ENCODE measurements around the gene TGFB1I1.
"Not testable (repeated sequence)": the region's sequence is repeated elsewhere in the genome, so short reads cannot be mapped to it uniquely, and the experiment has no call there.

Gene TGFB1I1

GRCh38 chr16:31471875-31472708 lies at the start of gene TGFB1I1:
TGFB1I1 (plus strand) TSS chr16:31472152; CDS start chr16:31472189, 37 bp downstream.
- peak; percentile 93 for DNase-seq

- DNase-seq: no peak
These were observed 48.7 kb upstream of the TGFB1I1 start for GRCh38 chr16:31423241-31423640.

- DNase-seq: no peak
These were observed 48.2 kb upstream of the TGFB1I1 start for GRCh38 chr16:31423801-31424200.

GRCh38 chr16:31427441-31428278 lies 44.3 kb upstream of the TGFB1I1 start:
- peak; percentile 72 for DNase-seq

GRCh38 chr16:31428279-31428597 lies 43.7 kb upstream of the TGFB1I1 start, which contains the start of gene COX6A2:
COX6A2 (minus strand) TSS chr16:31428360; CDS start chr16:31428325, 35 bp downstream.
- peak; percentile 29 for DNase-seq

- DNase-seq: no peak
These were observed 43.2 kb upstream of the TGFB1I1 start for GRCh38 chr16:31428638-31429247.

- no peak for DNase-seq
These were observed 42.6 kb upstream of the TGFB1I1 start for GRCh38 chr16:31429314-31429713.

GRCh38 chr16:31429796-31430195 lies 42.2 kb upstream of the TGFB1I1 start:
- DNase-seq: no peak

GRCh38 chr16:31430380-31431052 lies 41.4 kb upstream of the TGFB1I1 start:
- no peak for DNase-seq

- DNase-seq: no peak
These were observed 36.4 kb upstream of the TGFB1I1 start for GRCh38 chr16:31435341-31436220.

- no peak for DNase-seq
These were observed 35.5 kb upstream of the TGFB1I1 start for GRCh38 chr16:31436221-31437045.

- DNase-seq: no peak
These were observed 33.5 kb upstream of the TGFB1I1 start for GRCh38 chr16:31438414-31438813.

GRCh38 chr16:31439023-31439422 lies 32.9 kb upstream of the TGFB1I1 start:
- not testable (repeated sequence) for DNase-seq

- no peak for DNase-seq
These were observed 32.4 kb upstream of the TGFB1I1 start for GRCh38 chr16:31439519-31439918.

- DNase-seq: no peak
These were observed 31.3 kb upstream of the TGFB1I1 start for GRCh38 chr16:31440516-31441184.

- no peak for DNase-seq
These were observed 30.0 kb upstream of the TGFB1I1 start for GRCh38 chr16:31441956-31442355.

- not testable (repeated sequence) for DNase-seq
These were observed 26.0 kb upstream of the TGFB1I1 start for GRCh38 chr16:31445931-31446330.

GRCh38 chr16:31451201-31451600 lies 20.8 kb upstream of the TGFB1I1 start:
- DNase-seq: no peak

- DNase-seq: no peak
These were observed 20.1 kb upstream of the TGFB1I1 start for GRCh38 chr16:31451681-31452351.
